HG02852 (cell line): ENCODE measurements around the gene C14orf132.
"Not testable (repeated sequence)": the region's sequence is repeated elsewhere in the genome, so short reads cannot be mapped to it uniquely, and the experiment has no call there.

Source experiments
- ATAC-seq: cut with Tn5 transposase; IDR thresholded peaks from one replicate; pipeline ENCODE4 v1.9.1; 2021; ENCODE audit warnings: mild to moderate bottlenecking, moderate library complexity; ENCODE audit not compliant: unreplicated experiment

The C14orf132 gene

GRCh38 chr14:96058576-96059200 is 19.5 kb downstream of the C14orf132 start:
- no peak for ATAC-seq

DNA sequence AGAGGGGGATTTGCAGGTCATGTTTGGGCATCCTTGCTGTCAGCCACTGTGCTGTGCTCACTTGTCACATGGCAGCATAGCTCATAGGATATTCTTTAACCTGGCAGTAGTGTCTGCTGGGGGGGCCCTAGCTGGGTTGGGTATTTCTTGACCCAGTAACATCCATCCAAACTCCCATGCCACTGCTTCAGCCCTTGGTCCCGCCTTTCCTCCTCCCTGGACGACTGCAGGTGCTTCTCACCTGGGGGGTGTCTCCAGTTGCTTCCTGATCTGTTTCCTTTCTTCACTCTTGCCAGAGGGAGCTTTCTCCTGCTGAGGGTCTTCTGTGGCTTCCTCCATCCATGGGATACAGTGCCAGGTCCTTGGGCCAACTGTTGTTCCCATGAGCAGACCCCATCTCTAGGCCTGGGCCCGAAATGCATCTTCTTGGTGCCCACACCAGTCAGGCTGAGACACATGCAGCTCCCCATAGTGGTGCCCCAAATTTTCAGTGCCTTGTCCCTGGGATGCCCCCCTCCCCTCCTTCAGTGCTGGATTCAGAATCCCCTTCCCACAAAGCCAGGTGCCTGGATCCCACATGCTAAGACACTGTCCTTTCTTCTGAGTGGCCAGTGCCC is 20.5 kb downstream of the C14orf132 start:
- no peak for ATAC-seq

DNA sequence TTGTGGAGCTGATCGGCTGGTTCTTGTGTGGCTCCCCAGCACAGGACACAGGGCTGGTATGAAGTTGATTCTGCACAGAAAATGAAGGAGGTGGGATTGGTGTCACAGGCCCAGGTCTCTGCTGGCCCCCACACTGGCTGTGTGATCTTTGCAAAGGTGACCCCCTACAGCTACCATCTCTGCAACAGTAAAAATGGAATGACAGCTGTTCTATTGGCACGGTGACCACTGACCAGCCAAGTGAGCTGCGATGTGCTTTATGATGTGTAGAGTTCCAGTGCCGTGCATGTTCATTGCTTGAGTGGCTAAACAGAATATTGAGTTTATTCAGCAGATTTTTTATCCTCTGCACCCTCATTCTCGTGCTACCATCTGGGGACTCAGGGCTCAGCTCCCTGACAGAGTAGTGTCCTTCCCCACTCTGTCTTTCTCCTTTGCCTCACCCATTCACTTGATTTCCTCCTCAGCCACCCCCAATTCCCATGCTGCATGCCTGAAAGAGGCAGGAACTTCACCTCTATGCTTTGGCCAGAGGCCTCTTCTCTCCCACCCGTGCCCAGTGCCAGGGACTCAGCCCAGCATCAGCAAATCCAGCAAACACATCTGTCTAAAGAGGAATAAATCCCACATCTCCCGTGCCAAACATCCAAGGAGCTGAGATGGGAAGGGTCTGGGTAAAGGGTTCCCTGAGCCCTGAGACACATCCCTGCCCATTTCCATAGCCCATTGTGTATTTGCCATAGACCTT is 21.2 kb downstream of the C14orf132 start:
- ATAC-seq: no peak

GRCh38 chr14:96062010-96062409 is 22.8 kb downstream of the C14orf132 start:
- no peak for ATAC-seq

DNA sequence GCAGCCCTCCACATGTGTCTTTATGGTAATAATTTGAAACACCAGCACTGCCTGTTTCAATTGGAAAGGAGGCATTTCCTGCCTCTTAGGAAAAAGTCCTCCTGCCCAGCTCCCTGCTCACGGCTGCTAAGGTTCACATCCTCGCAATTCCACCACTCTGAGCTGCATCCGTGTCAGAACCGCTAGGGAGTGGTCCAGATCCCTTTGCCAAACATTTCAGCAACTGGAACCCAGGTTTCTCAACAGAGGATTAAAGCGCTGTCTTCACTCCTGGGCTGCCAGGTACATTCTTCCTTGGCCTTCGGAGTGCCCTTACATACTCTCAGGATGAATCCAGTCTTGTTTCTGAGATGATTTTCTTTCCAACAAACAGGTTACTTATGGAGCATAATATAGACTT is 23.3 kb downstream of the C14orf132 start:
- no peak for ATAC-seq

DNA sequence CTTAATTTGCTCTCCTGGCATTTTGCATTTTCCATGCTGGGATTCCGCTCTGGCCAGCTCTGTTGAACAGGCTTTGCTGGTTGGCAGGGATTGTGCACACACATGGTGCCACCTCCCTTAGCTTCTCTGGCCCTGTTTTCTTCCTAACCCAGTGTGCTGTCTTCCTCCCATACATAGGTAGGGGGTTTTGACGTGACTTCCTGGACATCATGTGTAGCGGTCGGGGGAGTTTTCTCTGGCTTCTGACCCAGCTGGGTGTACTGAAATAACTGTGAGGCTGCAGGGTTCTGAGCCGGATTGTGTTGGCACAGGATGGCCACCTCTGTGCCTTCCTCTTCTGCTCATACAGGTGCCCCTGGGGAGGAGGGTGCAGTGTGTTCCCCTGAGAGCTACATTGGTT is 25.7 kb downstream of the C14orf132 start:
- ATAC-seq: no peak

- ATAC-seq: no peak
Observed at GRCh38 chr14:96065661-96066459, 26.7 kb downstream of the C14orf132 start.

DNA sequence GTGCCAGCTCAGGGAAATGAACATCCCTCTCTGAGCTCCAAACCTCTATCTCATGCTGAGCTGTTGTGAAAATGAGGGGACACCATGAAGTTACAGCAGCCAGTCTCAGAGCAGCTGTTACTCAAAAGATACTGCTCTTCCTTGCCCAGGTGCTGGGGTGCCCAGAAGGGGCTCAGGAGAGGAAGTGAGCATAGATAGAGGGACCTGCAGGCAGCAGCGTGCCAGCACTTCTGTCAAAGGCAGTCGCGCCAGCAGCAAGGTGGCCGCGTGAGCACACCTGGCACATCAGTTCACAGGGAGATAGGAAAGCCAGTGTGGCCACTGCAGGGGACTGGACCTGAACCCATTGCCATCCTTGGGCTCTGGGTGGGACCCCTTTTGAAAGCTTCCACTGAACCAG is 27.8 kb downstream of the C14orf132 start:
- no peak for ATAC-seq

DNA sequence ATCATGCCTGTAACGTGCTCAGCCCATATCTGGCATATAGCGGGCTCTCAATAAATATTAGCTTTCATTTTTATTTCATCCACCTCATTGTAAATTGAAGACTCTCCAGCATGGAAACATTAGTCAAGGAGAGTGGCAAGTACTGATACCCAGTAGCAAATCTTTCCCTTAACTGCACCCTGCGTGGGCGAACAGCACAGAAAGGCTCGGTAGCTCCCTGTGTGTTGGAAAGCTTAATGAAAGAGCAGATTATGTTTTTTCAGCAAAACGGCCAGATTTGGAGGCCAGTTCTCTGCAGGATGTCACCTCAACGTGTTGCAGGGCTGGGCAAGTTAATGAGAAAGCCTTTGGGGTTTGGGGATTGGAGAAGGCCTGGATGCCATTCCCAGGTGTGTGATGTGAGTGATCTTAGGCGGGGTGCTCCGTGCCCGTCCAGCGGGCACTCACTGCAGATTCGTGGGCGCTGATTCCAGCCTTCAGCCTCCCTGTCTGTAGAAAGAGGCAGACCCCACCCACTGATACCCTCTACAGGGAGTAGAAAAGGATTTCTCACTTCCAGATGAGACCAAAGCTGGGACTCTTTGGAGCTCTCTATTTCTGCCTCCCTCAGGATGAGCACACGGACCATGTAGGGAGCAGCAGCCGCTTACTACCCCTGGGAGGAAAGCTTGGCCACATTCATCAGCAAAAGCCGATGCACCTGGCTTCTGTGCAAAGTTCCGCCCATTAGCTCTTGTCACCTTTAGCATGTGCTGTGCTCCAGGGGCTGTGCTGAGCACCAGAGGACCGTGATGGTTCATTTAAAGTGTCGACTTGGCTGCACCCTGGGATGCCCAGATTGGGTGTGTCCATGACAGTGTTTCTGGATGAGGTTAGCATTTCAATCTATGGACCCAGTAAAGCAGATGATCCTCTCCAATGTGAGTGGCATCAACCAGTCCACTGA is 29.1 kb downstream of the C14orf132 start:
- no peak for ATAC-seq

DNA sequence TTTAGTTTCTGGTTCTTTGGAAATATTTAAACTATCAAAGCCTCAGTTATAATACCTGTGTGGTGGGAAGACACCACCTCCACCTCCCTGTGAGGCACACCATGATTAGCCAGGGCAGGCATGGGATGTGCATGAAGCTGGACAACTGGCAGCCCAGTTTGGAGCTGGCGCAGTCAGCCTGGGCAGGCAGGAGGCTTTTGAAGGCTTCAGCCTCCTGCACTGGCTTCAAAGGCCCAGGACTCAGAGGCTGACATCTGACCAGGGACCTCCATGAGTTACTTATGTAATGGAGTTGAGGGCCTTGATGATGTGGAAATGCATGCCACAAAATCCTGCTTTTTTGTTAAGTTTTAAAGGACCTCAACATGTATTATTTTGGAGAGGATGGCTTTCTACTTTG is 30.3 kb downstream of the C14orf132 start:
- ATAC-seq: no peak

DNA sequence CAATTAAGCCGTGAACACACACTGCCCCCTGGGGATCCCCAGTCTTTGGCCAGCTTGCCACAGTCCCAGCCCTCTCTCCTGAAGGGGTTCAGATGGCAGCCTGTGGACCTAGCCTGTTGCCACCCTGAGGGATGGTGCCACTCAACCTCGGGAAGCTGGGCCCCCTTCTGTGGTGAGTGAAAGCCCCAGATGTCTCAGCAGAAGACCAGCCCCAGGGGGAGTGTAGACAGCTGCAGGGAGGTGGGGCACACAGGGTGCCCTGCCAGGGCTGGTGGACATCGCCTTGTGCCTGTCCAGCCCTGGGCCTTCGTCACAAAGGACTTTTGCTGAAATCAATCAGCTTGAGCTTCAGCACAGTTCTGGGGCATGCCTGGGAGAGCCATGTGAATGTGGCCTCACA is 32.4 kb downstream of the C14orf132 start:
- no peak for ATAC-seq

DNA sequence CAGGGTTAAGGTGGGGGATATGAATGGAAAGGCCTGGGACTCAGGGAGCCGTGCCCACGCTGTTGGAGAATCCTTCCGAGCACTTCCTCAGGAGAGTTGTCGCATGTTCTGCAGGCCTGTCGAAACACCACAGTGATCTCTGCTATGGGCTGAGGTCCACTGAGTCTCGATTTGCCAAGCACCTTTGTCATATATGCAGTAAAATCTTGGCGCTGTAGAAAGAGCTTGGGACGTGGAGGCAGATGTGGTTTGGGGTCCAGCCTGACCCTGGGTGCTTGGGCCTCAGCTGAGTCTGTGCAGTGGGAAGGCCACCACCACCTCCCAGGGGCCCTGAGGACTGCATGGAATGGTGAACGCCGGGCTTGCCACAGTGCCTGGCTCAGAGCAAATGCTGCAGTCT is 32.9 kb downstream of the C14orf132 start:
- ATAC-seq: no peak

GRCh38 chr14:96072746-96073145 is 33.6 kb downstream of the C14orf132 start:
- no peak for ATAC-seq

GRCh38 chr14:96073260-96074039 is 34.3 kb downstream of the C14orf132 start:
- ATAC-seq: not testable (repeated sequence)

- ATAC-seq: no peak
Observed at GRCh38 chr14:96077983-96078624, 38.9 kb downstream of the C14orf132 start.

DNA sequence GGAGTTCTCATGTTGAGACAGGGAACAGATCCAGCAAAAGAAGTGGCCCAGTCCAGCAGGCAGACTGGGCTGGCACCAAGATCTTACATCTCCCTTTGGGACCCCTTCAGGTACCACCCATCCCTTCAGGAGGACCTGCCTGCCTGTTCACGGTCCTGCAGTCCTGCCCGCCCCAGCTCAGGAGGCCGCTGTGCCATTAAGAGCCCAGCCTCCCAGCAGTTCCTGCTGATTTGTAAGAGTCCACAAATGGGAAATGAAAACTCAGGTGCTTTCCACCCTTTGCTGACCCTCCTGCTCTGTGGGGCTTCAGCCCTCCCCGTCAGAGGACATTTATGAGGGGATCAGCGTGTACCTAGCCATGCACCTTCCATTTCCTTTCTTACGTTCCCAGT is 39.5 kb downstream of the C14orf132 start:
- no peak for ATAC-seq

DNA sequence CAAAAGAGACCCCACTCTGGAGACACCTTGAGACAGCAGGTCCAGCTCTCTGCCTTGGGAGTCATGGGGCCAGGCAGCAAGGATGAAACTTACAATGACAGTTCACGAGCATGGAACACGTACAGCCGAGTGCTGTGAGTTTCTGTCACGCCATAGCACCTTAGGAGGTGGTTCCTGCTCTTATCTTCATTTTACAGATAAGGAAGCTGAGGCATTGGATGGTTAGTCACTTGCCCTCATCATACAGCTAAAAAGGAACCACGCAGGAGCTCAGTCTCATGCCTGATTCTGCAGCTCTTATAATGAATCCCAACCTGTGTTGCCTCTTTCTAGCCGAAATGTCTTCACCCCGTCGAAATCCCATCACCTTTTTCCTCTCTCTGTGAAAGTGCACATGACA is 39.9 kb downstream of the C14orf132 start:
- no peak for ATAC-seq

- no peak for ATAC-seq
Observed at GRCh38 chr14:96080571-96080970, 41.4 kb downstream of the C14orf132 start.

DNA sequence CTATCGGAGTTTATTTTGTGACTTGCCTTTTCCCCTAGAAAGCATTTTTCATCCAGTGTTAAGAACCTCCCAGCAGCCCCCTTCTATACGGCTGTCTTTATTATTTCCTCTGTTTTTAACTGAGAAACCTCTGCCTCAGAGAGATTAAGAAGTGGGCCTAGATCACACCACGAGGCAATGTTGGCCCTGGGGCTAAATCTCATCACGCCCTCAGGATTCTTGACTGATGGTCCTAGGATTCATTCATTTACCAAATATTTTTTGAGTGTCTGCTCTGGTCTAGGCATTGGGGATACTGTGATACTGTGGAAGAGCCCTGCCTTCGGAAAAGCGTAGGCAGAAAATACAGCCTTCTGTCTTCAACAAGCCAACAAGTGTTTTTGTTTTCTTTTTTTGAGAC is 42.1 kb downstream of the C14orf132 start:
- no peak for ATAC-seq
